GM19324 (cell line): Measurements from ENCODE around the gene TXNDC12.
"Not testable (repeated sequence)": the region's sequence is repeated elsewhere in the genome, so short reads cannot be mapped to it uniquely, and the experiment has no call there.

Experiments used
- ATAC-seq: cut with Tn5 transposase; IDR thresholded peaks from one replicate; pipeline ENCODE4 v1.9.1; 2021; ENCODE audit warnings: mild to moderate bottlenecking, moderate library complexity; ENCODE audit not compliant: unreplicated experiment, low FRiP score

Gene TXNDC12

GRCh38 chr1:52055066-52055865, at the start of gene TXNDC12:
Gene TXNDC12, minus strand, starts transcription at chr1:52055191. Its CDS starts 95 bp downstream, at chr1:52055096.
- ATAC-seq: peak; percentile 33

- ATAC-seq: peak; percentile 54
Observed at GRCh38 chr1:52102336-52103013, 47.5 kb upstream of the TXNDC12 start.

- ATAC-seq: no peak
Observed at GRCh38 chr1:52098139-52098871, 43.3 kb upstream of the TXNDC12 start.

- ATAC-seq: no peak
Observed at GRCh38 chr1:52096216-52096615, 41.2 kb upstream of the TXNDC12 start.

- not testable (repeated sequence) for ATAC-seq
Observed at GRCh38 chr1:52094300-52094699, 39.3 kb upstream of the TXNDC12 start.

GRCh38 chr1:52087892-52088291, 32.9 kb upstream of the TXNDC12 start:
- ATAC-seq: not testable (repeated sequence)

- ATAC-seq: no peak
Observed at GRCh38 chr1:52080014-52080415, 25.0 kb upstream of the TXNDC12 start.

- ATAC-seq: not testable (repeated sequence)
Observed at GRCh38 chr1:52077277-52077676, 22.3 kb upstream of the TXNDC12 start.

- no peak for ATAC-seq
Observed at GRCh38 chr1:52072291-52072690, 17.3 kb upstream of the TXNDC12 start.

GRCh38 chr1:52070704-52071103, 15.7 kb upstream of the TXNDC12 start:
- ATAC-seq: no peak

- ATAC-seq: no peak
Observed at GRCh38 chr1:52063192-52063591, 8.2 kb upstream of the TXNDC12 start.

- ATAC-seq: no peak
Observed at GRCh38 chr1:52060822-52061221, 5.8 kb upstream of the TXNDC12 start.

- no peak for ATAC-seq
Observed at GRCh38 chr1:52059888-52060287, 4.9 kb upstream of the TXNDC12 start.

- no peak for ATAC-seq
Observed at GRCh38 chr1:52059321-52059720, 4.3 kb upstream of the TXNDC12 start.

- ATAC-seq: no peak
Observed at GRCh38 chr1:52057876-52058415, 3.0 kb upstream of the TXNDC12 start.

- ATAC-seq: no peak
Observed at GRCh38 chr1:52057255-52057654, 2.3 kb upstream of the TXNDC12 start.

GRCh38 chr1:52056937-52057231, 1.9 kb upstream of the TXNDC12 start:
- no peak for ATAC-seq

- peak; percentile 90 for ATAC-seq
Observed at GRCh38 chr1:52056163-52056936, 1.4 kb upstream of the TXNDC12 start, which contains the start of gene BTF3L4. Gene BTF3L4, plus strand, starts transcription at chr1:52056295. Its CDS starts 3,553 bp downstream, at chr1:52059848.

GRCh38 chr1:52055866-52056162, 823 bp upstream of the TXNDC12 start:
- no peak for ATAC-seq

- ATAC-seq: no peak
Observed at GRCh38 chr1:52054496-52055065, 410 bp downstream of the TXNDC12 start.
